Esophagus muscularis mucosa (tissue), 4 donors: ENCODE data around the gene FRMD5. TPM values are rescaled to one million over a fixed set of nuclear protein-coding genes. Genes with fewer than 3 reads are reported as not detected.

ENCODE experiments used
- DNase-seq: peaks from one replicate; pipeline ENCODE4 v3.0.0-alpha.2; 2017; ENCODE audit errors: extremely low spot score
- H3K27ac ChIP-seq, 4 donors: fragments of 200-600 bp; sonication (generic); replicated peaks in 1 of 4; 1 replicate in 3 of 4; 2 replicates in 1 of 4; pipeline ENCODE4 v1.5.1; 2016 to 2019; ENCODE audit warnings: mild to moderate bottlenecking in 1 of 4
- H3K27me3 ChIP-seq, 4 donors: fragments of 200-600 bp; sonication (generic); one replicate each; pipeline versions ENCODE4 v1.5.1 to v1.6.0; 2016 to 2019
- H3K36me3 ChIP-seq, 4 donors: fragments of 200-600 bp; sonication (generic); one replicate each; pipeline ENCODE4 v1.5.1; 2016 to 2019
- H3K4me1 ChIP-seq, 4 donors: fragments of 200-600 bp; sonication (generic); one replicate each; pipeline ENCODE4 v1.5.1; 2016 to 2019
- H3K4me3 ChIP-seq, 4 donors: fragments of 200-600 bp; sonication (generic); 1 replicate in 2 of 4; 2 replicates in 2 of 4; pipeline ENCODE4 v1.5.1; 2016 to 2019; ENCODE audit warnings: mild to moderate bottlenecking in 4 of 4, moderate library complexity in 1 of 4
- H3K9me3 ChIP-seq, 4 donors: fragments of 200-600 bp; sonication (generic); 1 replicate in 3 of 4; 2 replicates in 1 of 4; pipeline ENCODE4 v1.5.1; 2016 to 2019
- EP300 ChIP-seq: sonication (generic); formaldehyde crosslinking; IDR thresholded peaks from one replicate; pipeline ENCODE4 v1.6.1; 2017; ENCODE audit warnings: antibody characterized with exemption
- POLR2A ChIP-seq: fragments of 450-650 bp; IDR thresholded peaks from one replicate; pipeline ENCODE4 v1.6.1; 2017; ENCODE audit warnings: antibody characterized with exemption, moderate library complexity, mild to moderate bottlenecking, low read depth
- POLR2AphosphoS5 ChIP-seq, 2 donors: sonication (generic); formaldehyde crosslinking; IDR thresholded peaks; one replicate each; pipeline ENCODE4 v1.6.1; 2017; ENCODE audit warnings: antibody characterized with exemption in 2 of 2
- WGBS: methylation state at CpG from one replicate; pipeline ENCODE4 v1.1.5; 2018; 5-methylcytosine and 5-hydroxymethylcytosine counted together
- intact Hi-C: fragments of 100-400 bp; cut with DNase I; formaldehyde crosslinking; loops from one replicate; pipeline ENCODE4 v1.15.1; 2023
- total RNA-seq, 4 donors: library from RNA; depleted of rRNA; stranded (reverse); fragments of >200 nt; gene quantifications; one replicate each; pipeline versions ENCODE4 v1.1.0 to v1.2.1, GENCODE V29; 2016
- TF ChIP-seq, protein P1 (sequence below), 3 experiments: fragments of 200-600 bp in 2 of 3; fragments of 450-650 bp in 1 of 3; sonication (generic) in 2 of 3; IDR thresholded peaks; one replicate each; pipeline ENCODE4 v1.5.1; 2017 to 2019; ENCODE audit warnings: antibody characterized with exemption in 3 of 3, mild to moderate bottlenecking in 2 of 3, moderate library complexity in 1 of 3

Gene FRMD5
- total RNA-seq, 4 donors from 2014 or later, result 0.42 to 1.4 (median 0.67) TPM

- DNase-seq, result no peak
- 0% methylated on average over 1 of the region's 1 CpG for WGBS
- Histone ChIP-seq H3K27me3 (no peaks in the 10 kb centered on the region), H3K4me3 (no peak overlapping the region), H3K4me1 (peaks cover 0 to 20% (median 7%) of the 10 kb centered on the region in 4 donors), H3K27ac (no peak overlapping the region), H3K36me3 (no peaks in the 10 kb centered on the region), H3K9me3 (no peaks in the 10 kb centered on the region)
- TF ChIP-seq, protein P1, sequence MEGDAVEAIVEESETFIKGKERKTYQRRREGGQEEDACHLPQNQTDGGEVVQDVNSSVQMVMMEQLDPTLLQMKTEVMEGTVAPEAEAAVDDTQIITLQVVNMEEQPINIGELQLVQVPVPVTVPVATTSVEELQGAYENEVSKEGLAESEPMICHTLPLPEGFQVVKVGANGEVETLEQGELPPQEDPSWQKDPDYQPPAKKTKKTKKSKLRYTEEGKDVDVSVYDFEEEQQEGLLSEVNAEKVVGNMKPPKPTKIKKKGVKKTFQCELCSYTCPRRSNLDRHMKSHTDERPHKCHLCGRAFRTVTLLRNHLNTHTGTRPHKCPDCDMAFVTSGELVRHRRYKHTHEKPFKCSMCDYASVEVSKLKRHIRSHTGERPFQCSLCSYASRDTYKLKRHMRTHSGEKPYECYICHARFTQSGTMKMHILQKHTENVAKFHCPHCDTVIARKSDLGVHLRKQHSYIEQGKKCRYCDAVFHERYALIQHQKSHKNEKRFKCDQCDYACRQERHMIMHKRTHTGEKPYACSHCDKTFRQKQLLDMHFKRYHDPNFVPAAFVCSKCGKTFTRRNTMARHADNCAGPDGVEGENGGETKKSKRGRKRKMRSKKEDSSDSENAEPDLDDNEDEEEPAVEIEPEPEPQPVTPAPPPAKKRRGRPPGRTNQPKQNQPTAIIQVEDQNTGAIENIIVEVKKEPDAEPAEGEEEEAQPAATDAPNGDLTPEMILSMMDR (IDR thresholded peaks at IDR 0.05), result no peak
- TF ChIP-seq POLR2A (no peak), EP300 (no peak), POLR2AphosphoS5 (IDR thresholded peaks at IDR 0.05) (no peak)
- intact Hi-C loops, result loop anchor here (10.0 kb wide), 1 partner anchor 82 kb away; no protein-coding TSS in a partner anchor
These were observed 281.9 kb downstream of the FRMD5 start for GRCh38 chr15:43913026-43913780.

- WGBS, result 85% methylated on average over 6 of the region's 6 CpGs
- peaks cover 0 to 20% (median 7%) of the 10 kb centered on the region in 4 donors for H3K4me1 ChIP-seq
These were observed 282.9 kb downstream of the FRMD5 start for GRCh38 chr15:43912208-43912607.

GRCh38 chr15:43911235-43911781, 283.8 kb downstream of the FRMD5 start:
- no peak overlapping the region for H3K27ac ChIP-seq
- intact Hi-C loops, result loop anchor here (10.0 kb wide), 1 partner anchor 83 kb away; no protein-coding TSS in a partner anchor
- TF ChIP-seq POLR2AphosphoS5 (IDR thresholded peaks at IDR 0.05) (no peak), EP300 (no peak), POLR2A (no peak)
- TF ChIP-seq, protein P1 (IDR thresholded peaks at IDR 0.05), result no peak
- WGBS, result 76% methylated on average over 4 of the region's 4 CpGs
- peaks cover 0 to 20% (median 7%) of the 10 kb centered on the region in 4 donors for H3K4me1 ChIP-seq
- no peak for DNase-seq
- no peaks in the 10 kb centered on the region for H3K36me3 ChIP-seq
- no peaks in the 10 kb centered on the region for H3K27me3 ChIP-seq
- H3K4me3 ChIP-seq, result no peak overlapping the region
- H3K9me3 ChIP-seq, result no peaks in the 10 kb centered on the region

More at GRCh38 chr15:43912208-43912607, 282.9 kb downstream of the FRMD5 start:
- DNase-seq, result no peak
- TF ChIP-seq EP300, result no peak
- no peak for TF ChIP-seq POLR2AphosphoS5 (IDR thresholded peaks at IDR 0.05)
- TF ChIP-seq, protein P1 (IDR thresholded peaks at IDR 0.05), result no peak
- TF ChIP-seq POLR2A, result no peak
- intact Hi-C loops, result loop anchor here (10.0 kb wide), 1 partner anchor 83 kb away; no protein-coding TSS in a partner anchor
- no peaks in the 10 kb centered on the region for H3K36me3 ChIP-seq
- H3K27ac ChIP-seq, result no peak overlapping the region
- no peaks in the 10 kb centered on the region for H3K27me3 ChIP-seq
- H3K4me3 ChIP-seq, result no peak overlapping the region
- no peaks in the 10 kb centered on the region for H3K9me3 ChIP-seq

- intact Hi-C loops, result loop anchor here (10.0 kb wide), 1 partner anchor 306 kb away; no protein-coding TSS in a partner anchor
- 90% methylated on average over 4 of the region's 4 CpGs for WGBS
- TF ChIP-seq, protein P1 (IDR thresholded peaks at IDR 0.05), result no peak
- no peak for TF ChIP-seq POLR2AphosphoS5 (IDR thresholded peaks at IDR 0.05)
- no peak for TF ChIP-seq EP300
- TF ChIP-seq POLR2A, result no peak
These were observed 286.5 kb downstream of the FRMD5 start for GRCh38 chr15:43908516-43909050.

More at GRCh38 chr15:43908516-43909050, 286.5 kb downstream of the FRMD5 start:
- no peaks in the 10 kb centered on the region for H3K27me3 ChIP-seq
- no peak for DNase-seq
- no peak overlapping the region for H3K4me3 ChIP-seq
- H3K27ac ChIP-seq, result no peak overlapping the region
- H3K4me1 ChIP-seq, result peaks cover 0 to 17% (median 6%) of the 10 kb centered on the region in 4 donors
- H3K36me3 ChIP-seq, result no peaks in the 10 kb centered on the region
- no peaks in the 10 kb centered on the region for H3K9me3 ChIP-seq
